ENCODE results near the gene BTBD9.

- TF ChIP-seq CTCF (IDR thresholded peaks at IDR 0.05; ENCODE audit: insufficient read depth, low read depth, low read length) (no peak), EZH2 (IDR thresholded peaks at IDR 0.05; ENCODE audit: insufficient read depth, low read length) (no peak)
Observed at GRCh38 chr6:38354905-38355304, 284.8 kb downstream of the BTBD9 start.
